IMR-90 (cell line): ENCODE results near the gene CXCL12. TPM values are rescaled to one million over a fixed set of nuclear protein-coding genes. Genes with fewer than 3 reads are reported as not detected.

Source experiments
- ATAC-seq: fragments of 200-7000 bp; cut with Tn5 transposase; 2 replicates; pipeline ENCODE4 v1.9.1; 2020; ENCODE audit warnings: low read depth, mild to moderate bottlenecking, moderate library complexity
- BruUV-seq: library from RNA; stranded (reverse); fragments of 400-500 nt; replicated peaks from 2 replicates; lab custom pipeline; 2021; lab: Mats Ljungman, UMichigan
- CTCF ChIA-PET: fragments of 300-600 bp; formaldehyde crosslinking; extraction: SDS; loops from one replicate; lab custom pipeline; 2021; ENCODE audit warnings: antibody characterized with exemption; lab: Yijun Ruan, JAX
- POLR2A ChIA-PET: fragments of 300-600 bp; sonication (Branson Sonifier 250); formaldehyde crosslinking; loops from one replicate; lab custom pipeline; 2022; ENCODE audit warnings: antibody characterized with exemption; ENCODE audit not compliant: unreplicated experiment; lab: Charles Lee
- DNase-seq: peaks from one replicate; pipeline ENCODE4 v3.0.0; 2013
- H2AFZ ChIP-seq: replicated peaks from 2 replicates; pipeline ENCODE3; 2013; ENCODE audit warnings: low read length, mild to moderate bottlenecking; ENCODE audit not compliant: poor library complexity
- H2AK5ac ChIP-seq: 2 replicates; pipeline ENCODE4 v1.6.1; 2013; ENCODE audit warnings: low read depth, low read length, inconsistent platforms
- H2AK9ac ChIP-seq: replicated peaks from 2 replicates; pipeline ENCODE3; 2013; ENCODE audit warnings: mild to moderate bottlenecking, low read depth, low read length, moderate library complexity; ENCODE audit not compliant: poor library complexity
- H2BK120ac ChIP-seq: 2 replicates; pipeline ENCODE4 v1.6.1; 2013; ENCODE audit warnings: low read depth, low read length, inconsistent platforms
- H2BK15ac ChIP-seq: 3 replicates; pipeline ENCODE4 v1.6.1; 2013; ENCODE audit warnings: low read depth, low read length, inconsistent platforms
- H2BK20ac ChIP-seq: 2 replicates; pipeline ENCODE4 v1.6.1; 2013; ENCODE audit warnings: low read depth, mild to moderate bottlenecking, inconsistent platforms, low read length, moderate library complexity
- H2BK5ac ChIP-seq: 2 replicates; pipeline ENCODE4 v1.6.1; 2013; ENCODE audit warnings: mild to moderate bottlenecking, low read depth, low read length, inconsistent platforms; ENCODE audit not compliant: poor library complexity, severe bottlenecking
- H3K14ac ChIP-seq: replicated peaks from 2 replicates; pipeline ENCODE4 v1.6.1; 2013; ENCODE audit warnings: low read depth, low read length, inconsistent platforms
- H3K18ac ChIP-seq: 2 replicates; pipeline ENCODE4 v1.6.1; 2013; ENCODE audit warnings: low read depth, low read length, control low read depth
- H3K23ac ChIP-seq: 2 replicates; pipeline ENCODE4 v1.6.1; 2013; ENCODE audit warnings: low read depth, low read length, inconsistent platforms
- H3K27ac ChIP-seq: 2 replicates; pipeline ENCODE4 v1.5.1; 2013; ENCODE audit warnings: mild to moderate bottlenecking, control low read depth, low read length; ENCODE audit not compliant: insufficient read depth
- H3K27me3 ChIP-seq: 2 replicates; pipeline ENCODE4 v1.6.1; 2013; ENCODE audit warnings: low read length; ENCODE audit not compliant: control insufficient read depth, insufficient read depth
- H3K36me3 ChIP-seq: 2 replicates; pipeline ENCODE4 v1.6.1; 2013; ENCODE audit warnings: low read length, mixed read lengths; ENCODE audit not compliant: control insufficient read depth, insufficient read depth
- H3K4ac ChIP-seq: 2 replicates; pipeline ENCODE4 v1.6.1; 2013; ENCODE audit warnings: low read depth, low read length, inconsistent platforms
- H3K4me1 ChIP-seq: 2 replicates; pipeline ENCODE4 v1.6.1; 2013; ENCODE audit warnings: low read length, mixed read lengths; ENCODE audit not compliant: control insufficient read depth, insufficient read depth
- H3K4me2 ChIP-seq: 2 replicates; pipeline ENCODE4 v1.6.1; 2013; ENCODE audit warnings: low read depth, mild to moderate bottlenecking, control low read depth, low read length, moderate library complexity
- H3K4me3 ChIP-seq: 2 replicates; pipeline ENCODE4 v1.5.1; 2013; ENCODE audit warnings: low read depth, mild to moderate bottlenecking, control low read depth, low read length, moderate library complexity; ENCODE audit not compliant: insufficient read depth
- H3K56ac ChIP-seq: 2 replicates; pipeline ENCODE4 v1.6.1; 2013; ENCODE audit warnings: low read length, inconsistent platforms; ENCODE audit not compliant: insufficient read depth; ENCODE audit errors: extremely low read depth
- H3K79me1 ChIP-seq, 2 experiments: 2 replicates each; pipeline ENCODE4 v1.6.1; 2013; ENCODE audit warnings: low read length in 2 of 2, inconsistent platforms in 1 of 2, low read depth in 1 of 2
- H3K9ac ChIP-seq: 2 replicates; pipeline ENCODE4 v1.6.1; 2013; ENCODE audit warnings: low read depth, low read length, control low read depth
- H3K9me1 ChIP-seq: 2 replicates; pipeline ENCODE4 v1.6.1; 2013; ENCODE audit warnings: low read length, inconsistent platforms; ENCODE audit not compliant: insufficient read depth
- H3K9me3 ChIP-seq: 2 replicates; pipeline ENCODE4 v1.6.1; 2013; ENCODE audit warnings: low read length; ENCODE audit not compliant: control insufficient read depth, insufficient read depth
- H4K20me1 ChIP-seq: 2 replicates; pipeline ENCODE4 v1.6.1; 2013; ENCODE audit warnings: low read length, inconsistent platforms; ENCODE audit not compliant: insufficient read depth
- H4K5ac ChIP-seq: 2 replicates; pipeline ENCODE4 v1.6.1; 2013; ENCODE audit warnings: mild to moderate bottlenecking, low read depth, low read length, control low read depth
- H4K8ac ChIP-seq, 2 experiments: 2 replicates each; pipeline ENCODE4 v1.6.1; 2013; ENCODE audit warnings: low read depth in 2 of 2, low read length in 2 of 2, control low read depth in 1 of 2, inconsistent platforms in 1 of 2
- H4K91ac ChIP-seq: 2 replicates; pipeline ENCODE4 v1.6.1; 2013; ENCODE audit warnings: low read depth, low read length, inconsistent platforms; ENCODE audit not compliant: insufficient read depth
- CEBPB ChIP-seq: IDR thresholded peaks from 2 replicates; pipeline ENCODE4 v1.6.1; 2012; ENCODE audit warnings: low read depth, low read length, improper control_type of control experiment
- CTCF ChIP-seq: conservative IDR thresholded peaks from 2 replicates; pipeline ENCODE4 v1.5.1; 2012; ENCODE audit warnings: mild to moderate bottlenecking, low read depth, low read length, improper control_type of control experiment
- ELK1 ChIP-seq: fragments of 150-350 bp; IDR thresholded peaks from 2 replicates; pipeline ENCODE4 v1.6.1; 2016; ENCODE audit warnings: low read depth, mild to moderate bottlenecking, low read length, moderate library complexity, borderline replicate concordance
- MAFK ChIP-seq: IDR thresholded peaks from 2 replicates; pipeline ENCODE4 v1.6.1; 2012; ENCODE audit warnings: low read depth, low read length, improper control_type of control experiment
- MAZ ChIP-seq: IDR thresholded peaks from 2 replicates; pipeline ENCODE4 v1.6.1; 2012; ENCODE audit warnings: low read depth, mild to moderate bottlenecking, low read length, improper control_type of control experiment, moderate library complexity, borderline replicate concordance
- MXI1 ChIP-seq: IDR thresholded peaks from 2 replicates; pipeline ENCODE4 v1.6.1; 2012; ENCODE audit warnings: low read depth, mild to moderate bottlenecking, low read length, moderate library complexity, borderline replicate concordance
- NFE2L2 ChIP-seq: fragments of 150-350 bp; IDR thresholded peaks from 2 replicates; pipeline ENCODE4 v1.6.1; 2016; ENCODE audit warnings: low read depth, mild to moderate bottlenecking, low read length
- RAD21 ChIP-seq: IDR thresholded peaks from 2 replicates; pipeline ENCODE4 v1.6.1; 2012; ENCODE audit warnings: low read length, improper control_type of control experiment
- RCOR1 ChIP-seq: IDR thresholded peaks from 2 replicates; pipeline ENCODE4 v1.6.1; 2012; ENCODE audit warnings: mild to moderate bottlenecking, low read length, improper control_type of control experiment; ENCODE audit not compliant: insufficient replicate concordance
- SMC3 ChIP-seq: fragments of 150-350 bp; IDR thresholded peaks from 2 replicates; pipeline ENCODE4 v1.6.1; 2016; ENCODE audit warnings: low read depth, mild to moderate bottlenecking, antibody characterized with exemption, low read length, moderate library complexity
- WGBS, 2 experiments: methylation state at CpG; one replicate each; pipeline versions ENCODE4 v1.1.5 to v1.1.7; 2013; ENCODE audit warnings: missing lambda C conversion rate in 2 of 2; ENCODE audit not compliant: insufficient read length in 1 of 2; ENCODE audit errors: extremely low coverage in 2 of 2; 5-methylcytosine and 5-hydroxymethylcytosine counted together
- dilution Hi-C: fragments of 300-500 bp; cut with HindIII; formaldehyde crosslinking; loops from one replicate; pipeline ENCODE4 v1.14.3; 2018; ENCODE audit warnings: low sequenced_read_pairs; ENCODE audit not compliant: unreplicated experiment
- in situ Hi-C: fragments of 300-500 bp; cut with MboI; formaldehyde crosslinking; loops from 3 replicates; pipeline ENCODE4 v1.14.3; 2019; ENCODE audit warnings: low sequenced_read_pairs, inconsistent platforms, mixed read lengths
- intact Hi-C: fragments of 100-400 bp; cut with micrococcal nuclease; formaldehyde crosslinking; loops from 2 replicates; pipeline ENCODE4 v1.10.0; 2022
- polyA plus RNA-seq, 3 experiments: library from polyadenylated mRNA; depleted of rRNA; stranded (reverse); fragments of >200 nt; gene quantifications; 2 replicates each; pipeline ENCODE4 v1.2.3, GENCODE V29; 2012; ENCODE audit warnings: low replicate concordance in 1 of 3
- total RNA-seq: library from RNA; depleted of rRNA; stranded (reverse); fragments of >200 nt; gene quantifications from 2 replicates; pipeline ENCODE4 v1.2.3, GENCODE V29; 2012

Gene CXCL12
- total and polyA plus RNA-seq, 2 of the 4 experiments (the other 2 are of a cell fraction): 15.8 to 80.7 TPM

GRCh38 chr10:44368637-44369036, 16.3 kb downstream of the CXCL12 start:
- H3K9me1 ChIP-seq: peaks cover 2% of the 10 kb centered on the region; the same call in 1 of the 2 replicates
- H3K27ac ChIP-seq: no peak overlapping the region
- H3K23ac ChIP-seq: no peak overlapping the region
- no peaks in the 10 kb centered on the region for H4K20me1 ChIP-seq
- no peak overlapping the region for H2BK120ac ChIP-seq
- H3K79me1 ChIP-seq: no peaks in the 10 kb centered on the region
- no peaks in the 10 kb centered on the region; the same call in 1 of the 2 replicates for H3K27me3 ChIP-seq
- no CpG with 5 or more reads among the region's 7 CpGs for WGBS, 2 experiments
- no peak overlapping the region for H2AFZ ChIP-seq
- no peak overlapping the region for H4K91ac ChIP-seq
- H4K5ac ChIP-seq: no peak overlapping the region
- intact Hi-C loops (no loop called here), dilution Hi-C loops (no loop called here), in situ Hi-C loops (no loop called here)
- no peak overlapping the region for H3K4me2 ChIP-seq
- H3K14ac ChIP-seq: no peak overlapping the region
- TF ChIP-seq SMC3: no peak
- TF ChIP-seq MAZ: no peak
- no peak for TF ChIP-seq CEBPB
- TF ChIP-seq RCOR1: no peak
- TF ChIP-seq MXI1: no peak
- no peak for TF ChIP-seq NFE2L2
- TF ChIP-seq RAD21: no peak
- no peak for TF ChIP-seq MAFK
- no peak for TF ChIP-seq CTCF
- no peak for TF ChIP-seq ELK1
- H3K4me1 ChIP-seq: peaks cover 2% of the 10 kb centered on the region; the same call in 1 of the 2 replicates
- no peak for ATAC-seq
- H2BK20ac ChIP-seq: no peak overlapping the region
- H2BK5ac ChIP-seq: no peak overlapping the region
- H3K56ac ChIP-seq: no peak overlapping the region
- CTCF ChIA-PET: interaction anchor here (0.8 kb wide), 1 partner anchor 9 kb away, joined by 3 read pairs; no protein-coding TSS in a partner anchor
- H2BK15ac ChIP-seq: no peak overlapping the region
- H2AK9ac ChIP-seq: no peak overlapping the region
- no peak overlapping the region for H3K18ac ChIP-seq
- H3K4me3 ChIP-seq: no peak overlapping the region
- no peak overlapping the region for H2AK5ac ChIP-seq
- no peak for DNase-seq
- H4K8ac ChIP-seq: no peak overlapping the region
- peaks cover 6% of the 10 kb centered on the region; the same call in 1 of the 2 replicates for H3K36me3 ChIP-seq
- POLR2A ChIA-PET: no interaction called here
- no peak overlapping the region for H3K4ac ChIP-seq
- H3K9me3 ChIP-seq: no peaks in the 10 kb centered on the region
- no peak overlapping the region for H3K9ac ChIP-seq
- no TSS peak for BruUV-seq
